ENCODE data around the gene SLC7A4.

SLC7A4 gene

DNA sequence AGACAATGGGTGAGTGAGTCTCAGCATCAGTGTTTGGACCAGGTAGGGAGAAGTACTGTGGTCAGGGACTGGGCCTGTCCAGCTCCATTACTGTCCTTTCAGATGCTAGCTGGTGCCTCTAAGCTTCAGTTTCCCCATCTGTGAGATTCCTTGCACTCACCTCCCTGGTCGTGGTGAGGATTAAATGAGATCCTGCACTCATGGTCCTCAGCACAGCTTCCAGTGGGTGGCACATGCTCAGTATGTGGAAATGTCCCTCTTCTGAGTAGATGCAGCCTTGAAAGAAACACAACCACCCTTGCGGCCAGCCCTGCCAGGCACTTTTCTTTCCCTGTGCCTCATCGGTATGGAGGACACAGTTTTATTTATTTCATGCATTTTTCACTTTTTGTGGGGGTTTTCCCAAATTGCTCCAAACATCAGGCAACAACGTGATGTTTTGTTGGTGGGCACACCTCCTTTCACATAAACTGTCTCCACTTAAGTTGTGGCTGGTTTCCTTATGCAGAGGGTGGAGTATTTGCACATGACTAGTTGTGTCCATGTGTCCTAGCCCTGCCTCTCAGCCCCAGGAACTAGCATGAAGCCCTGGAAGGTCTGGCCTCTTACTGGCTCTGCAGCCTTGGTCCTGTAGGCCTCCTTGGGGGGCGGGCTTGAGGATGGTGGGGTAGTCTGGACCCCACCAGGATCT, 49.1 kb downstream of the SLC7A4 start:
- DNase-seq: no peak

DNA sequence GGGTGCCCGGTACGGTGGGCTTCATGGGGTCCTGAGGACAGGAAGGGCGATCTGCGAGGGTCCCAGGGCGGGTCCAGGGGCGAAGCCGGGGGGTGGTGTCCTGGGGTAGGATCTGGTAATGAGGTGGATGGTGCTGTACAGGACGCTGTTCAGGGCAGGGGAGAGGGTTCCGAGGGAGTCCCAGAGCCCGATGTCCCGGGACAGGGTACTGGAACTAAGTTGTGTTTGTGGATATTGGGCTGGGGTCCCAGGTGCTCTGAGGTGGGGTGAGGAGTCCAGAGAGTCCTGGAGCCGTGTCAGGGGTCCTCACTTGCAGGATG, 49.8 kb downstream of the SLC7A4 start:
- no peak for DNase-seq

DNA sequence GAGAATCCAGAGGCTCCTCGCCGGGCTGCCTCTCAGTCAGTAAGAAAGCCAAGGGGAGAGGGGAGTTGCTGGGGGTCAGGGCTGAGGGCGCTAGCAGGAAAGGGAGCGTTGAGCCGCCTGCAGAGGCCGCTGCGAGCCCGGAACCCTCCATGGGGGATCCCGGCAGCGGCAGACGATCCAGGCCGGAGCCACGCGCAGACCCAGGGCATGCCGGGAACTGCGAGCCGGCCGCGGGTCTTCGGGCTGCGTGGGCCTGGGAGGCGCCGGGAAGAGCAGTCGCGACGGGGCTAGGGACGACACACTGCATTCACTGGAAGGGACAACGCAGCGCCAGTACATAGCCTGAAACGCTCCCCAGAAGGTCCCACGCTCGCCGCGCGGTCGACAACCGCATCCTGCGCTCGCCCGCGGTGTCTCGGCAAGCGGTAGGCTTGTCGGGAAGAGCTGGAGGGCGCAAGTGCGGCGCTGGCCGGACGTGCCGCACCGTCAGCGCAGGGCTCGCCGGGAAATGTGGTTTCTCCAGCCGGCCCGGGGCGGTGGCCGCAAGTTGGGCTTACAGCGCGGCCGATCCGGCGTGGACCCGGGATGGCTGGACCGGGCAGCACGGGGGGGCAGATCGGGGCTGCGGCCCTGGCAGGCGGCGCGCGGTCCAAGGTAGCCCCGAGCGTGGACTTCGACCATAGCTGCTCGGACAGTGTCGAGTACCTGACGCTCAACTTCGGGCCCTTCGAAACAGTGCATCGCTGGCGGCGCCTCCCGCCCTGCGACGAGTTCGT, 50.4 kb downstream of the SLC7A4 start, which contains the start of gene LZTR1:
Gene LZTR1, plus strand, starts transcription at position 511 of the 776 bp plus-strand sequence. Its CDS starts 75 bp downstream, at position 586.
- peak; percentile 73 for DNase-seq

DNA sequence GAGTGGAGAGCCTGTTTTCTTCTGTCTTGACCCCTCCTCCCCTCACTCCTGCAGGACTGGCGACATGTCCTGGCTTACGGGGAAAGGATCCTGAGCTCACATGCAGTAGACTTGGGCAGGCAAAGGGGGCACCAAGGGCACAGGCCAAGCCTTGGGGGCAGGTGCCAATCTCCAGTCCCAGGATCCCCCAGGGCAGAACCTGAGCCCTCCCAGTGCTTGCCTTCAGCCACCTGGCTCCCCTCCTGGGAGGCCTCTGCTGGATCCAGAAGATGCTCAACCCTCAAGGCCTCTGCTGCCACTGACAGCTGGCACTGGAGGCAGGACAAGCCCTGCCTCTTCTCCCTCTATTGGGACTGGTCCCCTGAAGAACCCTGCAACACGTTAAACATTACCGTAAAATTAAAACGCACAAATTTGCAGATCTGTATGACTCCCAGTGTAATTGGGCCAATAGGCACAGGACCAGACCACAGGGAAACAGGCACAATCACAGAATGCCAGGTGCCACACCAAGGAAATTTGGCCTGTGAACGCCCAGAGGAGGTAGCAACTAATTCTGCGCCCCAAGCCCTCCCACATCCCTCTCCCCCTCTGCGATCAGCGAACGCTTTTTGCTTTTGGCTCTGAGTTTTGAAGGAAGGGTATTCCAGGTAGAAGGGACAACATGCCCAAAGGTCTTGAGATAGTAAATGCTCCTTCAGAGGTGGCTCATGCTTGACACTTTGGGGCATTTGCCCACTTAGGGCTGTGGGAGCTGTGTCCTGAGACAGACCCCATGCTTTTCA, 51.2 kb downstream of the SLC7A4 start:
- no peak for DNase-seq

DNA sequence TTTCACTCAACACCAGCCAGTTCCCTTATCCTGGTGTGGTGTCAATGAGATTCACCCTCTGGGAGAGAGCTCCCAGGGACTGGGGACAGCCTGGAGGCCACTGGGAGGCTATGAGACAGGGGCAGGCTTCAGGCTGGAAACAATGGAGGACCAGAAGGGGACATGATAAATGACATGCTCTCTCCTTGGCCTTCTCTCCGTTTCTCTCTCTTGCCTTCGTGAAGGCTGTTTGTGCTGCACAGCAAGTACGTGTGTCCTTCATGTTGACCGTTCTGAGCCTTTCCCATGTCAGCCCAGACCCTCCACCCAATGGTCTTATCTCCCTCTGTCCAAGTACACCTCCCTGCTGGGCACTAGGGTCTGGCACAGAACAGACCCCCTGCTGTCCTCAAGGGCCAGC, 51.8 kb downstream of the SLC7A4 start:
- DNase-seq: no peak

DNA sequence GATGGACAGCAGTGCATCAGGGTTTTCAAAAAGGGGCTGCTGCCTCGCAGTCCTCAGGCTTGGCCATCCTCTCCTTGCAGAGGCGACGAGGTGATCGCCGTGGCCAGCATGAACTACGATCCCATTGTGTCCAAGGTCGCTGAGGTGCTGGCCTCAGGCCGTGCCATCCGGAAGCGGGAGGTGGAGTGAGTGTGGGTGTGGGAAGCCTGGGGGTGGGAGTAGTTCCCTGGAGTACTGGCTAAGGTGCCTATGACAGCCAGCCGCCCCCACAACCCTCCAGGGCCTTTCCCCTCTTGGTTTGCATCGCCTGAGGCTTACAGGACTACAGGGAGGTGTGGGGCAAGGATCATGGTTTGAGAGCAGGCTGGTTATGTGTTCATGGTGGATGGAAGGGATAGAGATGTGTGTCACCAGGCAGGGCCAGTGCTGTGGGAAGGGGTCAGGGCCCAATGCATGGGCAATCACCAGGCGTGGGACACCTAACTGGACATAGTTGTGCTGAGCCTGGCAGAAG, 52.4 kb downstream of the SLC7A4 start:
- no peak for DNase-seq

DNA sequence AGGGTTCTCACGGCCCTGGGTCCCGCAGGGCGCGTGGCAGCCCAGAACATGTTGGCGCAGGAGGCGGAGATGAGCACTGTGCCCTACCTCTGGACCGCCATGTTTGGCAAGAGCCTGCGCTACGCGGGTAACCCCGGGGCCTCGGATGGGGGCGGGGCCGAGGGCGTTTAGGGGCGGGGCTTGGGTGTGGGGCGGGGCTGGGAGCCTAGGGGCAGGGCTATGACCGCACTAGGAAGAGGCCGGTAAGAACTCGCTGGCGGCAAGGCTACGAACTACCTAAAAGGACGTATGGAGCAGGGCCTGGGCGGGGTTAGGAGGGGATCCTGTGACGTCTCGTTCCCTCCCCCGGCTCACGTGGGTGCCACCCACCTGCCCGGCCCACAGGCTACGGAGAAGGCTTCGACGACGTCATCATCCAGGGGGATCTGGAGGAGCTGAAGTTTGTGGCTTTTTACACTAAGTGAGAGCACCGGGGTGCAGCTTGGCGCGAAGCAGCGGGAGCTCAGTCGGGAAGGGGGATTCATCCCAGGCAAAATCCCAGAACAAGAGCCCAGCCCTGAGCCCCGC, 53.0 kb downstream of the SLC7A4 start:
- peak; percentile 67 for DNase-seq
